Left cardiac atrium (tissue), 4 donors: ENCODE measurements around the gene NEGR1. TPM values are rescaled to one million over a fixed set of nuclear protein-coding genes. Genes with fewer than 3 reads are reported as not detected.

ENCODE experiments used
- ATAC-seq, 2 donors: fragments of 200-7000 bp; cut with Tn5 transposase; one replicate each; pipeline ENCODE4 v1.9.1; 2020; ENCODE audit warnings: mild to moderate bottlenecking in 2 of 2, moderate library complexity in 2 of 2
- DNase-seq: peaks from one replicate; pipeline ENCODE4 v3.0.0-alpha.2; 2020
- intact Hi-C, 2 donors: fragments of 100-400 bp; cut with DNase I; formaldehyde crosslinking; loops; one replicate each; pipeline versions ENCODE4 v1.14.1 to v1.15.1; 2022 to 2023
- total RNA-seq, 2 donors: library from RNA; stranded (reverse); fragmentation: NEBNext Ultra II Directional; extraction: Animal tissue kit (Norgen Biotek cat#: 25700); gene quantifications; one replicate each; pipeline ENCODE4 v1.2.1, GENCODE V29; 2021
- donor health status: DM: no; HTN: yes; CAD: no.
- donor health status: DM: no; HTN: yes; CAD: no; lungs with severe emphysema.
- donor health status: DM: yes; HTN: yes; CAD: no.
- donor health status: Dilated cardiomyopathy.

NEGR1 gene
- total RNA-seq, 2 donors from 2014 or later = 18.8 to 22.4 TPM

DNA sequence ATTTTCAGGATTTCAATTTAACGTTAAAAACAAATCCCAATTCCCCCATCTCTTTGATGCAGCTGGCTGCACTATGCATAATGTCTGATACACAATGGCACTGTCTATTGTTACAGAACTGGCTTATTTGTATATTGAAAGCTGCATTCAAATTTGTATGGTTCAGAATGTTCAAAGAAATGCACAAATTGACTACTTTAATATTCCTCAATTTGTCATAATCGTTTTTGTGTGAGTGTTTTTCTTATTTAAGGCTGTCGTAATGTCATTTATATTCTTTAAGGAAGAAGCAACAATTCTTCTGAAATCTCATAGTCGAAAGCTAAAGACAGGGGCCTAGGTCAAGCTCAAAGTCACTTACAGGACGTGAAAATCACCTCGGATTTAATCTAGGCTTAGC is 860.1 kb downstream of the NEGR1 start:
- intact Hi-C loops = no loop called here
- no peak for DNase-seq
- no peak for ATAC-seq

DNA sequence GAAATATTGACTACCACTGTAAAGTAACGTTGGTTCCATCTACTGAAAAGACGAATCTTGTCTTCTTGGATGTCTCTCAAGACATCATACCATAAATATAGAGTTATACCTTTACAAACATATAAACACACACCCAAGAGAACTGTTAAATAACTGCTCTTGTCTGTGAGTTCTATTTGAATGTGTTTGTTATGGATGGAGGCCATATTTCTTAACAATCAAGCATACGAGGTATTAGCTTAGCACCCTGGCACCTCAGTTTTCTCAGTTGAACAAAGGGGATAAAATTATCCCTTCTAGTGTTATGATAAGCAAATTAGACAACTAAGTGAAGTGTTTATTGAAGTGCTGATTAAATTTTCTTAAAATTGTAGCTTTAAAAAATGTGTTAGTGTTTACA is 864.9 kb downstream of the NEGR1 start:
- intact Hi-C loops = no loop called here
- DNase-seq (no peak), ATAC-seq (no peak)

DNA sequence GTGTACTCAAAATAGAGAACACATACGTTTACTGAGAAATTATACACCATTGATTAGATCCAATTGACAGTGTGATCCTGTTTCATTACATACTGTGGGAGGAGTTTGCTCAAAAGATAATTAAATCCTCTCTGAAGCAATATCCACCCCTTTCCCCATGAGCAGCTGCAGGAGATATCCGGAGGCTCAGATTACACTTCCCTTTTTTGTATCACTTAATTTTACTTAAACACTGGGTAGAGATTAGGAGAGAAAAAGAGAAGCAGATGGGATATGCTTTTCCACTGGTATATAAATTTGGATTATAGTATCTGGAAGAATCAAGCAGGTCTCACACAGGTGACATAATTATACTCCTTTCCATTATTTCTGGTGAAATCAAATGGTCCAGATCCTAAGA is 868.2 kb downstream of the NEGR1 start:
- no peak for DNase-seq
- ATAC-seq = no peak
- intact Hi-C loops = no loop called here

DNA sequence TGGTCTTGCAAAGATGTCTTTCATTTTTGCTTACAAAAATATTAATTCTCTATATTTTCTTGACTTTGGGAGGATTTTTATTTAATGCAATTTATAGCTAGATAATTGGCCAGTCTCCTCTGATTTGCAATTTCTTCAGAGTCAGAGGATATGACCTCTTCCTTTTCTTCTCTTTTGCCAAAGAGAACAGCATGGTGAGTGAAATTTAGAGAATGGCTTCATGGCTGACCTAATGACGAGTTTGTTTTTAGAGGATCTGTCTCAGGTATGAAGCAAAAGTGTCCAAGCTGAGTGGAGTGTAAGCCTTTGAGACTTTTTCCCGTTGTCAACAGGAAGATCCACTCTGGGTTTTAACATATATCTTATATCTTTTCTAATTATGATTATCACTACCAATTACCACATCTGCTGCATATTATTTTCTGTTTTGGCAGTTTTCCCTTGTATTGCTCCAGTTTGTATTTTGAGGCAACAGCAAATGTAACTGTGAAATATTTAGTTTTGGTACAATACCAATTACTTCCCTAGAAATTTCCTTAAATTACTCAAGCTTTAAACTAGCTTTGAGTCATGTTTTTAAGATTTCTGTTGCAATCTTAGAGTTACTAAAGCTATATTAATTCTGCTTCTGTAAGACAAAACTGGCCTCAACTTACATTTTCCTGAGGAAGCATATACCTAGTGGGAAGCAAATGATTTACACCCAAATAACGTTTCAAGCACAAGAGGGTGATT is 868.7 kb downstream of the NEGR1 start:
- no peak for ATAC-seq
- intact Hi-C loops = no loop called here
- no peak for DNase-seq

DNA sequence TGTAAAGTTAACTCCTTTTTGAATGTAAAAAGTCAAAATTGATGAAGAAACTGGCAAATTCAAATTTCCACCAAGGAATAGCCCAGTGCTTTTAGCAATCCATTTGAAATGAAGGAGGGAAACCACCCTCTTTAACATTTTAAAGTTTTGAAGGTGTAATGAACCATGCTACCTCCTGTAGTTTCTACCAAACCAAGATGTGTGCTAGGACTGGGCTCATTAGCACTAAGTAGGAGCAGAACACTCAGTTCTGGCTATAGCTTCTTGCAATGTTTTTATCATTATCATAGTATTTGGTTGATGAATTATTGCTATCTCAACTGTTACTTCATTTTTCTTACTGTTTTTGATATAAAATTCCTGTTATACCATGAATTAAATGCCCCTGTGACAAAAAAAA is 882.3 kb downstream of the NEGR1 start:
- intact Hi-C loops = no loop called here
- no peak for DNase-seq
- ATAC-seq = no peak

DNA sequence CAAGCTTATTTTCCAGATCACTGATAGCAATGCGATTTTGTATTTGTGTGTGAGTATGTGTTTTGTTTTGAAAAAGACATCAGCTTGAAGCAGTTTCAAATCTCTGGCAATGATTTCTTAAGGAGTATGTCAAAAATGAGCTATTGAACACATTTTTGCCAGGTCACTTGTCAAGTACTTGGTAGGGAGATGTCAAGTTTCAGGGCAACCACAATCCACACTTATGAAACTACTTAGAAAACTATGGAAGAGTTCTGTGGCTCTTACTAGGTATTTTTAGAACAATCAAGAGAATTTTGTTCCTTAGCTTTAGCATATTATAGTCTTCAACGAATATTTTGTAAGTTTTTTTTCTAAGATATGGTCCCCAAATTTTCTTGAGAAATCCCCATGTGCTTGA is 882.7 kb downstream of the NEGR1 start:
- ATAC-seq (no peak), DNase-seq (no peak)
- intact Hi-C loops = no loop called here

DNA sequence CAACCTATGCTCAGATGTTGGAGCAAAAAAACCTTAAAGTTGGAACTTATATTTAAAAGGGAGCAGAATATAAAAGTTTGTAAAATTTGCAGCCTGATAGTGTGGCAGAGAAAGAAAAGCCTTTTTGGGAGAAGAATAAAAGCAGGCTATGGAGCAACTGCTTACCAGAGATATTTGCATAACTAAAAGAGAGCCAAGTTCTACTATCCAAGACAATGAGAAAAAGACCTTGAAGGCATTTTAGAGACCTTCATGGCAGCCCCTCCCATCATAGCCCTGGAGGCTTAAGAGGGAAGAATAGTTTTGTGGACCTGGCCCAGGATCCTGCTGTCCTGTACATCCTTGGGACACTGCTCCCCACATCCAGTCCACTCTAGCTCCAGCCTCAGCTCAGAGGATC is 889.0 kb downstream of the NEGR1 start:
- ATAC-seq (no peak), DNase-seq (no peak)
- intact Hi-C loops = no loop called here

DNA sequence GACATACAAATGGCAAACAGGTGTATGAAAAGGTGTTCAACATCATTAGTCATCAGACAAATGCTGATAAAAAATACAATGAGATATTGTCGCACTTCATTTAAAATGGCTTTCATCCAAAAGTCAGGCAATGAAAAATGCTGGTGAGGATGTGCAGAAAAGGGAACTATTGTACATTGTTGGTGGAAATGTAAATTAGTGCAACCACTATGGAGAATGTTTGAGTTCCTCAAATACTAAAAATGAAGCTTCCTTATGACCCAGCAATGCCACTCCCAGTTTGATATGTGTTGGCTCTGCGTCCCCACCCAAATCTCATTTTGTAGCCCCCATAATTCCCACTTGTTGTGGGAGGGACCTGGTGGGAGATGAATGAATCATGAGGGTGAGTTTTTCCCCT is 891.8 kb downstream of the NEGR1 start:
- intact Hi-C loops = no loop called here
- no peak for DNase-seq
- no peak for ATAC-seq

DNA sequence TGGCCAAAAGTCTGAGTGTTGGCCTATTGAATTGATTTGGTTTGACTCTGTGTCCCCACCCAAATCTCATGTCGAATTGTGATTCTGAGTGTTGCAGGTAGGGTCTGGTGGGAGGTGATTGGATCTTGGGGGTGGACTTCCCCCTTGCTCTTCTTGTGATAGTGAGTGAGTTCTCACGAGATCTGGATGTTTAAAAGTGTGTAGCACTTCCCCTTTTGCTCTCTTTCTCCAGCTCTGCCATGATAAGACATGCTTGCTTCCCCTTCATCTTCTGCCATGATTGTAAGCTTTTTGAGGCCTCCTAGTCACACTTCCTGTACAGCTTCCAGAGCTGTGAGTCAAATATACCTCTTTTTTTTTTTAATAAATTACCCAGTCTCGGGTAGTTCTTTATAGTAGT is 904.5 kb downstream of the NEGR1 start:
- ATAC-seq (no peak), DNase-seq (no peak)
- intact Hi-C loops = no loop called here

DNA sequence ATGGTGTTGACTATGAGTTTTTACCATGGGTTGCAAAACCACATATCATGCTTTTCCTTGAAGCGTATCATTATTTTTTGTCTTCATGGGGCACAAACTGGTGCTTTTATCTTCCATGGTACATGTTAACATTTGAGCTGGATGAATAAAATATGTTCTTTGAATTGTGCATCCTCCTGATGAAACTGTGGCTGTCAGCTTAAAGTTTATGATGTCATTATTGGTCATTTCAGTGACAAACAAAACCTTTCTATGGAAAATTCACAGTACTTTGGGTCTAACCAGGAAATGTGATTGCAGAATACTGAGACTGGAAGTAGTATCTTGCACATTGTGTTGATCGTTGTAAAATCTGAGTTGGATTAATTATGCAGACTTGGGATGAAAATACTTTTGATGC is 909.8 kb downstream of the NEGR1 start:
- intact Hi-C loops = no loop called here
- no peak for DNase-seq
- ATAC-seq = no peak

DNA sequence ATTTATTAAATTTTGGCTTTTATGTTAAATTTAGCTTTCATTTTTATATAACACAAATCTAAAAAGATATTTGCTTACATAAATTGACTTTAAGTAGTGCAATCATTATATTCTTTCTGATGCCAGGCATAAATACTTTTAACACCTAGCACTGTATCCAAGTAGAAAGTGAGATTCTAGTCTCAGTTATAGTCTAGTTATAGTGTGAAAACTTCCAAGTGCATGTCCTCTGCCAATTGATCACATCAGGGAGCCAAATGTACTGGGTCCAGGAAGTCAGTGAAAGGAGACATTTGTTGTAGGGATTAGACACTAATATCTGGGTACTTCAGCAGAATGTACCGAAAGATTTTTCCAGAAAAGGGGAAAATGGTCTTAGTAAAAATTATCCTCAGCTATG is 910.8 kb downstream of the NEGR1 start:
- ATAC-seq (no peak), DNase-seq (no peak)
- intact Hi-C loops = no loop called here

DNA sequence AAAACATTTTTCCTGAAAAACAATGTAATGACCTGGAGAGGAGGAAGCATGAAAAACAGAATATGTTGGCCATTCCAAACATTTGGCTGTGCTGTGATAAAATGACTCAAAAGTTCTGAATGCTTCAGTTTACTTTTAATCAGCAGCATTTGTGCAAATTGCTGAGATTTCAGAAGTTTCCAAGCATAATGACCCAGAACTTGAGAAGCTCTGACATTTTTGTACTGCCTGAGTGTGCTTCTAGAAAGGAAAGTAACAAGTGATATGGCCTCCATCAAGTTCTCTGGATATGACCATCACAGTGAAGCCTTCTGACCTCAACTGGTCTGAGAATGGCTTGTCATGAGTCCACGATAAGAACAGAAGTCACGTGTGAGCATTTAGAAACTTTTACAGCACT is 918.1 kb downstream of the NEGR1 start:
- intact Hi-C loops = no loop called here
- no peak for ATAC-seq

DNA sequence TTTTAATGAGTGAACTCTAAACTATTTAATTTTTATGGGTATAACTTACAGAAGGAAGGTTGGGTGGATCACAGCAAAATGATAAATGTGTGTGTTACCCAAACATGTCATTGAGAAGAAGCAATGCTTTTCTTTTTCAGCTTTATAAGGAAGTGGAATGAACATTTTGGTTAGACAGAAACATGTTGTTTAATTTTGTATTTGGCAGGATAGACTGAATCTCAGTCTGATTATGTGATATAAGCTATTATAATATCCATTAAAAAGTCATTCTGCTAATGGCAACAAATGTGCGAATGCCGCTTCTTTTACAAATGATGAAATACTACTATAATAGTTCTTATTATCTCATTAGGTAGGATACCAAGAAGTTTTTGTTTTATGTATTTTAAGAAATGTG is 919.6 kb downstream of the NEGR1 start:
- no peak for DNase-seq
- intact Hi-C loops = no loop called here
- no peak for ATAC-seq

More for the DNA sequence above, 918.1 kb downstream of the NEGR1 start:
- no peak for DNase-seq

DNA sequence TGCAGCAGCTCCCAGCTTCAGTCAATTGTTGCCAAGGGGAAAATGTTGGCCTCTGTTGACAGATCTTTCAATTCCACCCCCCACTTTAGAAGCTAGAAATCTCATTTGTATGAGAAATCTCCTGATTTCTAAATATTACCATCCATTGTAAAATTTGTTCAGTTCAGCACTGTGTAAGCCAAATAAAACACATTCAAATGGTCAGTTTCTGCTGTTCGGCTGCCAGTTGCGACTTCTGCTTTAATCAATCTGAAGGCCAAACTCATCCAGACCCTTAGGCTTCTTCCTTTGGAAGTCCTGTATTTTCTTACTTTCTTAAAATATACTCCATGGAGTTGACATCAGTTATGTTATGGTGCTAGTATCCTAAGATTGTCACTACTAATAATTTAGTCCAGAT is 920.3 kb downstream of the NEGR1 start:
- intact Hi-C loops = no loop called here
- DNase-seq (no peak), ATAC-seq (no peak)

DNA sequence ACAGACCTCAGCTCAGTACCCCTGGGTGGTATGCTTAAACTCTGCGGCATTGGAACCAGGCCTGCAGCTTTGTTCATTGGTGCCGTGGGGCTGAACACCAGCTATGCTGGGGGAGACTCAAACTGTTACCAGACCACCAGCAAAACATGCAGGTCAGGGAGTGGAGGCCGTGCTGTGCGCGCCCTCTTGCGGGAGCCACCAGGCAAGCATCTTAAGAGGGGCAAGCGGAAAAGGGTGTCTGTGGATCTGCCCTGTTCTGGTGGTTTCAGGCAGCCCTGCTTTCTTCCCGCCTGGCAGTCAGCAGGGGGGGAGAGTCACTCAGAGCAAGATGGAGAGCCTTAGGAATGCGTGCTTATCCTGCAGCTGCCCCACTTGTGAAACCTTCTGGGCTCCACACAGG is 924.6 kb downstream of the NEGR1 start:
- intact Hi-C loops = no loop called here
- no peak for DNase-seq
- no peak for ATAC-seq

DNA sequence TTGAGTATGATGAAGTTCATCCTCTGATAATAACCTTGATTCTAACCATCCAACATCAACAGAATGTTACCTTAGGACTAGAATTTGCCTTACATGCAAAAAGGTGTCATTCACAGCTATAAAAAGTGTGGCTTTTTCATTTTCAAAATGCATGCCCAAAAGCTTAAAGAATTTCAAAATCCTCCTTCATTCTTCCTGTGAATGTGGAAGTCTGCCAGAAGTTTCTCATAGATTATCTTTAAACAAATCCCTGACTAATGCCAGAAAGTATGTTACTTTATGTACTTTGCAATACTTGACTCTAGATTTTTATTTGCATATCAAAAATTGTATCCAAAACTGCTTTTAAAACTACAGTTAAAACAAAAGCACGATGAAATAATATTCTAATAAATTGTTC is 930.9 kb downstream of the NEGR1 start:
- intact Hi-C loops = no loop called here
- ATAC-seq (no peak), DNase-seq (no peak)

DNA sequence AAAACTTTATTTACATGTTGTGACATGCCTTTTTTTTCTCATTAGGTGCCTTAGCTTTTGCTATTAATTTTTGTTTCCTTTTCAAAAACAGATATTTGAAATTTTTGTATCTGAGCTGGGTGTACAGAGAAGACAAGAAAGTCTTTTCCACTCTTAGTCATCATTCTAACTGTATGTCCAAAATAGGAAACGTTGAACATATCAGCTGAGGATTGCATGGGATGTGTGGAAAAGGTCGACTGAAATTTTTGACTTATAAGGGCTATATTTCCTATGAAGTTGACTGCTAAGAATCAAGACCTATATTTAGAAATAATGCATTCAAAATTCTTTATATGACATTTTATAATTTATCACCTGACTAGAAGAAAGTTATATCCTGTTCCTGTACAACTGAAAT is 931.5 kb downstream of the NEGR1 start:
- no peak for ATAC-seq
- DNase-seq = no peak
- intact Hi-C loops = no loop called here

DNA sequence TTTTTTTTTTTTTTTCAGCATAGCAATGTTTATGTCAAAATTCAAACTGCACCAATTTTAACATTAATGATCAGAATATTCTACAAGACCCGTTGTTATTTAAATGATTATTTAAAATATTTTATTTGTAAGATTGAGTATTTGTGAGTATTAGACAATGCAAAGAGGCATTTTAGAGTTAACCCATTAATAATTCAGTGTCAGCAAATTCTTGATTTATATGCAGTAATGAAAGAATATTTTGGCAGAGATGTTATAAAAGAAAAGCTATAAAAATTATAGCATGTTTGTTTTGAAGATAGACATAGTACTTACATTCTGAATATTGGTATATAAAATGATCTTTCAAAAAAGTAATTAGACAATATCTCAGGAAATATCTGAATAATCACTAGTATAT is 932.0 kb downstream of the NEGR1 start:
- DNase-seq = no peak
- intact Hi-C loops = no loop called here
- no peak for ATAC-seq
